GM12873 (cell line): Measurements from ENCODE around the gene CTDSPL.

Experiments
- TF ChIP-seq, protein P1 (sequence below): IDR thresholded peaks from 2 replicates; pipeline ENCODE4 v1.5.1; 2012; ENCODE audit warnings: low read depth, mild to moderate bottlenecking, moderate library complexity, low read length, control low read depth; ENCODE audit not compliant: insufficient read depth; ENCODE audit errors: missing control alignments

Gene CTDSPL

DNA sequence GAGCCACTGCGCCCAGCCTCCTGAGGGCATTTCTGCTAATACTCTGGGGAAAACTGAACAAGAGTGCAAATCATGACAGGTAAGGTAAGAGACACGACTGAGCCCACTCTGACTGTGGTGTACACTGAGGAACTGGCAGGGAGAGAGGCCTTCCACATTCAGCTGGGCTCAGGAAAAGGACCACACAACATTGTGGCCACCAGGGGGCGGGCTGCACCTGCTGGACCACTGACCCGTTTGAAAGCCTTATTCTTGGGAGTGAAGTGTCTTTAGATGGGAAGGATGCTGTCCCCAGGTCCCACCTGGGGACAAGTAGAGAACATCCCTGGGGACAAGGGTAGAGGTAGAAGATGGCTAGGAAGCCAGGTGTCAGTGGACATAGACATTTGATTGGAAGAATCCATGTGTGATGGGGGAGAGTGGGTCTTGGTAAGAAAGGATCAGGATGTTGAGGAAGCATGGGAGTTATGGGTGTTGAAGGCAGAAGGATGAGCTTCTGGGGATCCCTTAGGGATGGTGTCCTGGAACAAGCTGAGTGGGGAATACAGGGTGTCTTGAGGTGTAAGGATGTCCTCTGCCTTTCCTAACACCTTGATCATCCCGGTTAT is 6.2 kb upstream of the CTDSPL start:
- TF ChIP-seq, protein P1, sequence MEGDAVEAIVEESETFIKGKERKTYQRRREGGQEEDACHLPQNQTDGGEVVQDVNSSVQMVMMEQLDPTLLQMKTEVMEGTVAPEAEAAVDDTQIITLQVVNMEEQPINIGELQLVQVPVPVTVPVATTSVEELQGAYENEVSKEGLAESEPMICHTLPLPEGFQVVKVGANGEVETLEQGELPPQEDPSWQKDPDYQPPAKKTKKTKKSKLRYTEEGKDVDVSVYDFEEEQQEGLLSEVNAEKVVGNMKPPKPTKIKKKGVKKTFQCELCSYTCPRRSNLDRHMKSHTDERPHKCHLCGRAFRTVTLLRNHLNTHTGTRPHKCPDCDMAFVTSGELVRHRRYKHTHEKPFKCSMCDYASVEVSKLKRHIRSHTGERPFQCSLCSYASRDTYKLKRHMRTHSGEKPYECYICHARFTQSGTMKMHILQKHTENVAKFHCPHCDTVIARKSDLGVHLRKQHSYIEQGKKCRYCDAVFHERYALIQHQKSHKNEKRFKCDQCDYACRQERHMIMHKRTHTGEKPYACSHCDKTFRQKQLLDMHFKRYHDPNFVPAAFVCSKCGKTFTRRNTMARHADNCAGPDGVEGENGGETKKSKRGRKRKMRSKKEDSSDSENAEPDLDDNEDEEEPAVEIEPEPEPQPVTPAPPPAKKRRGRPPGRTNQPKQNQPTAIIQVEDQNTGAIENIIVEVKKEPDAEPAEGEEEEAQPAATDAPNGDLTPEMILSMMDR = peak; percentile 92

- TF ChIP-seq, protein P1 = no peak
Observed at GRCh38 chr3:37856381-37856780, 5.3 kb upstream of the CTDSPL start.

GRCh38 chr3:37858742-37859141 is 2.9 kb upstream of the CTDSPL start:
- TF ChIP-seq, protein P1 = no peak

DNA sequence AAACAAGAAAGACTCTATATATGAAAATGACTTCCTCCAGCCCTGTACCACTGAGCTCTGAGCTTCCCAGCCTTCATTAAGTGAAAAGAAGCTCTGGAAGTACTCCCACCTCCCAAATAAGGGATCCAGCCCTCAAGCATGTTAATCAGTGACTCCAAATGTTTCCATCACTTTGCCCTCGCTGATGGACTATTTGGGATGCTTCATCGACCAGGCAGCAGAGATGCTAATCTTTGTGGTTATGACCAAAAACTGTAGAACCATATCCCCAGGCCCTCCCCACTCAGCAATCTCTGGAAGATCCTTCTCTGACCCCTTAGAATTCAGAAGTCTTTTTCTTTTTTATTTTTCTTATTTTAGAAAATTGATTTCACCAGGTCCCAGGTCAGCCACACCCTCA is 2.3 kb upstream of the CTDSPL start:
- TF ChIP-seq, protein P1 = no peak

DNA sequence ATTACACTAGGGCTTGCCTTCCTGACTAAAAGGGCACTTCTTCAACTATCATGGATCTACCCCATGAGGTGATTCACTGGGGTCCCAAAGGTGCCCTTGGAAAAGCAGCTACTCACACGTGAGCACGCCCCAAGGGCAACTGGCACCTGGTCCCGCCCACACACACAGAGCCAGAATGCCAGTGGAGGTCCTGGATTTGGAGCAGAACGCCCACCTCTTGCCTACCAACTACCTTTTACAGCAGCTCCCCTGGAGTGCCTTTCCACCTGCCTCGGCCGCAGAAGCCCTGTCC is 1.8 kb upstream of the CTDSPL start:
- TF ChIP-seq, protein P1 = no peak

GRCh38 chr3:37862219-37862902 is 681 bp downstream of the CTDSPL start:
- TF ChIP-seq, protein P1 = no peak

DNA sequence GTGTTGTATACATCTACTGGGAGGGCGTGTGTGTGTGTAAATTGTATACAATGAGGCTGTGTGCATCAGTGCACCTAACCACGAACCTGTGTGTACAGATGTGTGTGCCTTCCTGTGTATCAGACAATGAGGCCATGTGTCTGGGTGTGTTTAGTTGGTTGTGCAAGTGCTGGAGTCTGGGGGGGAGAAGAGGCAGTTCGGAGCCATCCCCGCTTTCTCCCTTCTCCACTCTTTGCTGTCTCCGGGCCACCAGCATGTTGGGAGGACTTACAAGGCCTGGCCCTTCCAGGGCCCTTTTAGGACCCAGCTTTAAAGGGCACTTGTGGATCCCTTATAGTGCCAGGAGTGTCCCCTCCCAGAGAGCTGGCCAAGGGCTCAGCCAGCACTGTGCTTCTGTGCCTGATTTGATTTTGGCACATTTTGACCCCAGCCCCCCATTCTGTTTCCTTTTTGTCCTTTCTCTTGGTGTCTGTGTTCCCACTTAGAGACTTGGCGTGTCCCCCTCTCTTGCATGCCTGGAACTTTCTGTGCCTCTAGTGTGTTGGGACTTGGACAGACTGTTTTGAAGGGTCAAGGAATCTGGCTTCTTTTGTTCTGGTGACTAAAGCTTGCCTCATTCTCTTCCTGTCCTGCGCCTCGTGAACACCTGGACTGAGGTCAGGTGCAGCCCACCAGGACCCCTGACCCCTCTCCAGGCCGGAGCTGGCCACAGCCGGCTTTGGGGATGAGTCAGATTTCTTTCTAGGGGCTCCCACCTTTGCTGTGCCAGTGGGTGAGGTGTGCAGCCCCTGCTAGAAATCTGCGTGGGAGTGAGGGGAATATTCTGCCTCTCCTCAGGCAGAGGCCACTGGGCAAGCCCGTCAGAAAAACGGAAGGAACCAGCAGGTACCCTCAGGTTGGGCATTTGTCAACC is 1.5 kb downstream of the CTDSPL start:
- TF ChIP-seq, protein P1 = no peak
